ENCODE measurements around the gene SH3BP2.

Gene SH3BP2

GRCh38 chr4:2849267-2850152 lies 56.6 kb downstream of the SH3BP2 start:
- TF ChIP-seq CTCF (IDR thresholded peaks at IDR 0.05; ENCODE audit: extremely low read depth, insufficient read depth, missing control alignments), result no peak
- DNase-seq (ENCODE audit: low spot score), result no peak
- in situ Hi-C loops (cut with MboI; ENCODE audit: low pct_unique_long_range_greater_than_20kb, low sequenced_read_pairs, unreplicated experiment), result no loop called here

GRCh38 chr4:2850966-2851798 lies 58.3 kb downstream of the SH3BP2 start:
- TF ChIP-seq CTCF (IDR thresholded peaks at IDR 0.05; ENCODE audit: extremely low read depth, insufficient read depth, missing control alignments), result no peak
- no peak for DNase-seq (ENCODE audit: low spot score)
- in situ Hi-C loops (cut with MboI; ENCODE audit: low pct_unique_long_range_greater_than_20kb, low sequenced_read_pairs, unreplicated experiment), result no loop called here

- DNase-seq (ENCODE audit: low spot score), result no peak
- TF ChIP-seq CTCF (IDR thresholded peaks at IDR 0.05; ENCODE audit: extremely low read depth, insufficient read depth, missing control alignments), result no peak
- in situ Hi-C loops (cut with MboI; ENCODE audit: low pct_unique_long_range_greater_than_20kb, low sequenced_read_pairs, unreplicated experiment), result no loop called here
Observed at GRCh38 chr4:2852481-2852921, 59.6 kb downstream of the SH3BP2 start.

- no peak for DNase-seq (ENCODE audit: low spot score)
- TF ChIP-seq CTCF (IDR thresholded peaks at IDR 0.05; ENCODE audit: extremely low read depth, insufficient read depth, missing control alignments), result no peak
- in situ Hi-C loops (cut with MboI; ENCODE audit: low pct_unique_long_range_greater_than_20kb, low sequenced_read_pairs, unreplicated experiment), result no loop called here
Observed at GRCh38 chr4:2855584-2855983, 62.7 kb downstream of the SH3BP2 start.

GRCh38 chr4:2856266-2856665 lies 63.4 kb downstream of the SH3BP2 start:
- no peak for TF ChIP-seq CTCF (IDR thresholded peaks at IDR 0.05; ENCODE audit: extremely low read depth, insufficient read depth, missing control alignments)
- in situ Hi-C loops (cut with MboI; ENCODE audit: low pct_unique_long_range_greater_than_20kb, low sequenced_read_pairs, unreplicated experiment), result no loop called here
- DNase-seq (ENCODE audit: low spot score), result no peak

- DNase-seq (ENCODE audit: low spot score), result no peak
- TF ChIP-seq CTCF (IDR thresholded peaks at IDR 0.05; ENCODE audit: extremely low read depth, insufficient read depth, missing control alignments), result no peak
- in situ Hi-C loops (cut with MboI; ENCODE audit: low pct_unique_long_range_greater_than_20kb, low sequenced_read_pairs, unreplicated experiment), result no loop called here
Observed at GRCh38 chr4:2857349-2857927, 64.6 kb downstream of the SH3BP2 start.

Measured in GM13977 (cell line).